HG03139 (cell line): ENCODE data around the gene MALRD1.
"Not testable (repeated sequence)": the region's sequence is repeated elsewhere in the genome, so short reads cannot be mapped to it uniquely, and the experiment has no call there.

Source experiments
- ATAC-seq: cut with Tn5 transposase; IDR thresholded peaks from one replicate; pipeline ENCODE4 v1.9.1; 2021; ENCODE audit not compliant: unreplicated experiment

Gene MALRD1

GRCh38 chr10:19750972-19751371 lies 702.4 kb downstream of the MALRD1 start:
- no peak for ATAC-seq

GRCh38 chr10:19756919-19757318 lies 708.3 kb downstream of the MALRD1 start:
- ATAC-seq, result no peak

DNA sequence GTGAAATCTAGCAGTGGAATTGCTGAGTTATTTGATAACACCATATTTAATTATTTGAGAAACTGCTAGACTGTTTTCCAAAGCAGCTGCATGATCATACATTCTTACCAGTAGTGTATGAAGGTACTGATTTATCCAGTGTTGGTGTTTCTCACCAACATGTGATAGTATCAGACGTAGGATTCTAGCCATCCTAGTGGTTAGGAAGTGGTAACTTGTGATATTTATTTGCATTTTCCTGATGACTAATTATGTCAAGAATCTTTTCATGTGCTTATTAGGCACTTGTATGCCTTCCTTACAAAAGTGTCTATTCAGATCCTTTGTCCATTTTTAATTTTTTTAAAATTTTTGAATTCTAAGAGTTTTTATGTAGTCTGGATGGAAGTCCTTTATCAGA lies 713.4 kb downstream of the MALRD1 start:
- ATAC-seq, result no peak

DNA sequence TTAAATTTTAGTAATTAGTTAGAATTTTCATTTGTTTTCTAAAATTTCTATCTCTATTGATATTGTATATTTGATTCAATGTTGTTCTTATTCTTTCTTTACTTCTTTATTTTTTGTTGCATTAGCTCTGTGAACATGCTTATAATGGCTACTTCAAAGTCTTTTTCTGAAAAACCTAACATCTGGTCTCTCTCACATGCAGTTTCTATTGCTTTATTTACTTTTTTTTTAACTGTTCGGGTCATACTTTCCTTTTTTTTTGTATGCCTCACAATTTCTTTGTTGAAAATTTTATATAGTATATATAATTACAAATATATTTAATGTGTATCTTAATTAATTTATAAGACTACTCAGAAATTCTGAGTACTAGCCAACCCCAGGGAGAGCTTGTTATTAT lies 715.5 kb downstream of the MALRD1 start:
- no peak for ATAC-seq

GRCh38 chr10:19767876-19768275 lies 719.3 kb downstream of the MALRD1 start:
- ATAC-seq, result no peak

- not testable (repeated sequence) for ATAC-seq
These were observed 721.2 kb downstream of the MALRD1 start for GRCh38 chr10:19769826-19770225.

DNA sequence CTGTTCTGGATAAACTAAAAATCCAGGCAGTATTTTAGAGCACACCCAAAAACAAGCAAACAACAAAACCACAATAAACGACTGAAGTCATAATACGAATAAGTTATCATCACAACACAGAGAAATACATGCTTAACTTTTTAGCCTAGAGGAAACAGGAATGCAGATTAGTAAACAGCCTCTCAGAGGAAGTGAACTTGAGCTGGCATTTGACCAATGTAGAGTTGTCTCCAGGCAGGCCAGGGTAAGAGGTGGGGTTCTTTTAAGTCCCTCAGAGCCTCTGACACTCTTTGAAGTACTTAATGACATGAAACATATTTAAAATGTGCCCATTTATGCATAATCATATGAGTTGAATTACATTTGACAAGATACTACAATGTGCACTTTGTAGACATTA lies 724.4 kb downstream of the MALRD1 start:
- no peak for ATAC-seq

GRCh38 chr10:19775296-19775695 lies 726.7 kb downstream of the MALRD1 start:
- no peak for ATAC-seq

GRCh38 chr10:19777806-19778205 lies 729.2 kb downstream of the MALRD1 start:
- ATAC-seq, result no peak

GRCh38 chr10:19778996-19779395 lies 730.4 kb downstream of the MALRD1 start:
- no peak for ATAC-seq

- ATAC-seq, result no peak
These were observed 734.0 kb downstream of the MALRD1 start for GRCh38 chr10:19782430-19783089.

DNA sequence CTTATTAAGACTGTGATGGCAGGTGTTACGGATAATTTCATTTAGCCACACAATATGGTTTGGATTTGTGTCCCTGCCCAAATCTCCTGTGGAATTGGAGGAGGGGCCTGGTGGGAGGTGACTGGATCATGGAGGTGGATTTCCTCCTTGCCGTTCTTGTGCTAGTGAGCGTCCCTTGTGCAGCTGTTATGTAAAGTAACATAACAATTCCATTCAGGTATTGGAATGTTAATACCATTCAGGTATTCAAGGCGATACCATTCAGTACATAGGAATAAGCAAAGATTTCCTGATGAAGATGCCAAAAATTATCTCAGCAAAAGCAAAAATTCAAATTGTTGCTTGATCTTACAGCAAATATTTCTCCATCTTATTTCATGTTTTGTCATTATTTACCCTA lies 735.1 kb downstream of the MALRD1 start:
- ATAC-seq, result no peak
